ENCODE data around the gene NRP2. TPM values are rescaled to one million over a fixed set of nuclear protein-coding genes. Genes with fewer than 3 reads are reported as not detected.

The NRP2 gene
- total and polyA plus RNA-seq, 10 donors, result 3.1 to 49.9 (median 26.2) TPM

DNA sequence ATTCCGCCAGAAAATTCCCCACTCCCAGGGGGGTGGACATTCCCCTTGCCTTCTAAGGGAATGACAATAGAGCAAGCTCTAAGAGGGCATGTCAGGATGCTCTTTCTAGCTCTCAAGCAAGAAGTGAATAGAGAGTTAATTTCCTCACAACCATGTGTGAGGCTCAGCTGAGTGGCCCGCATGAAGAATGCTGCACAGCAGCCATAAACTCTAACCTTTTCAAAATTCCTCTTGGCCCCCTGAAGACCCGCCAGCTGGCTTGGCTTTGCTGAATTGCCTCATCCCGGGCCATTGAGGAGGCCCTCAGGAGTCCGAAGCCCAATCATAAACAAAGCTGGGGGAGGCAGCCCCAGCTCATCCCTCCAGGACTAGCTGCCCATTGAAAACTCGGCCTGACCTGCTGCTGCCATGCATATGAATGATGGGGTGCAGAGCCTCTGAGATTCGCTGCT, 38.2 kb downstream of the NRP2 start:
- no peak overlapping the region for H3K27ac ChIP-seq
- no peaks in the 10 kb centered on the region for H3K9me3 ChIP-seq
- no peak for DNase-seq
- no peaks in the 10 kb centered on the region for H3K27me3 ChIP-seq (replicated peaks in 1 of 7)
- H3K36me3 ChIP-seq, result peaks cover 0 to 14% (median 0%) of the 10 kb centered on the region in 6 donors
- TF ChIP-seq POLR2A (IDR thresholded peaks at IDR 0.05), result no peak
- WGBS, 5 donors, result 63 to 80% (median 73%) methylated on average over 7 of the region's 7 CpGs
- intact Hi-C loops (cut with DNase I; ENCODE audit: low total_unique reads), result no loop called here
- peaks cover 0 to 36% (median 2%) of the 10 kb centered on the region in 6 donors for H3K4me1 ChIP-seq
- no peak overlapping the region for H3K4me3 ChIP-seq

DNA sequence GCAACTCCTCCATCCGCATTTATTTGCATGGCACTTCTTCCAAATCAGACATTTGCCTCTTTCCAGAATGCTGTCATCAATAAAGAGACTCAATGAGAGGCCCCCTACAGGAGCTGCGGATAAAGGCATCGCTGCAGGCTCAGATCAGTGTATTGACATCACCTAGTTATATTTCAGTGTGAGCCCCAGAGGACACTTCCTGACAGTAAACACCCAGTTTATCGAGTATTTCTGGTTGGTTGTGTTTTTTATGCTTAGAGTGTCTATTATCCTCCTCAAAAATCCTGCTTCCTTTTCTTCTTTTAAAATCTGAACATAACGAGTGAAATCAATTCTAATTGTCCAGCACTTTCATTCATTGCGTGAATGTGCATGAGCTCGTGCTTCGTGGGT, 38.8 kb downstream of the NRP2 start:
- Histone ChIP-seq H3K27ac (no peak overlapping the region), H3K36me3 (peaks cover 0 to 20% (median 2%) of the 10 kb centered on the region in 6 donors), H3K4me1 (peaks cover 0 to 34% (median 2%) of the 10 kb centered on the region in 6 donors), H3K27me3 (replicated peaks in 1 of 7) (no peaks in the 10 kb centered on the region), H3K9me3 (no peaks in the 10 kb centered on the region), H3K4me3 (no peak overlapping the region)
- intact Hi-C loops (cut with DNase I; ENCODE audit: low total_unique reads), result no loop called here
- DNase-seq, result no peak
- WGBS, 5 donors, result 84 to 93% (median 91%) methylated on average over 8 of the region's 8 CpGs
- TF ChIP-seq POLR2A (IDR thresholded peaks at IDR 0.05), result no peak
- TF ChIP-seq, protein P1, sequence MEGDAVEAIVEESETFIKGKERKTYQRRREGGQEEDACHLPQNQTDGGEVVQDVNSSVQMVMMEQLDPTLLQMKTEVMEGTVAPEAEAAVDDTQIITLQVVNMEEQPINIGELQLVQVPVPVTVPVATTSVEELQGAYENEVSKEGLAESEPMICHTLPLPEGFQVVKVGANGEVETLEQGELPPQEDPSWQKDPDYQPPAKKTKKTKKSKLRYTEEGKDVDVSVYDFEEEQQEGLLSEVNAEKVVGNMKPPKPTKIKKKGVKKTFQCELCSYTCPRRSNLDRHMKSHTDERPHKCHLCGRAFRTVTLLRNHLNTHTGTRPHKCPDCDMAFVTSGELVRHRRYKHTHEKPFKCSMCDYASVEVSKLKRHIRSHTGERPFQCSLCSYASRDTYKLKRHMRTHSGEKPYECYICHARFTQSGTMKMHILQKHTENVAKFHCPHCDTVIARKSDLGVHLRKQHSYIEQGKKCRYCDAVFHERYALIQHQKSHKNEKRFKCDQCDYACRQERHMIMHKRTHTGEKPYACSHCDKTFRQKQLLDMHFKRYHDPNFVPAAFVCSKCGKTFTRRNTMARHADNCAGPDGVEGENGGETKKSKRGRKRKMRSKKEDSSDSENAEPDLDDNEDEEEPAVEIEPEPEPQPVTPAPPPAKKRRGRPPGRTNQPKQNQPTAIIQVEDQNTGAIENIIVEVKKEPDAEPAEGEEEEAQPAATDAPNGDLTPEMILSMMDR (IDR thresholded peaks at IDR 0.05 in 8 of 11, conservative IDR thresholded peaks at IDR 0.05 in 3 of 11), result peak in 1 of 11 experiments; percentile 15

DNA sequence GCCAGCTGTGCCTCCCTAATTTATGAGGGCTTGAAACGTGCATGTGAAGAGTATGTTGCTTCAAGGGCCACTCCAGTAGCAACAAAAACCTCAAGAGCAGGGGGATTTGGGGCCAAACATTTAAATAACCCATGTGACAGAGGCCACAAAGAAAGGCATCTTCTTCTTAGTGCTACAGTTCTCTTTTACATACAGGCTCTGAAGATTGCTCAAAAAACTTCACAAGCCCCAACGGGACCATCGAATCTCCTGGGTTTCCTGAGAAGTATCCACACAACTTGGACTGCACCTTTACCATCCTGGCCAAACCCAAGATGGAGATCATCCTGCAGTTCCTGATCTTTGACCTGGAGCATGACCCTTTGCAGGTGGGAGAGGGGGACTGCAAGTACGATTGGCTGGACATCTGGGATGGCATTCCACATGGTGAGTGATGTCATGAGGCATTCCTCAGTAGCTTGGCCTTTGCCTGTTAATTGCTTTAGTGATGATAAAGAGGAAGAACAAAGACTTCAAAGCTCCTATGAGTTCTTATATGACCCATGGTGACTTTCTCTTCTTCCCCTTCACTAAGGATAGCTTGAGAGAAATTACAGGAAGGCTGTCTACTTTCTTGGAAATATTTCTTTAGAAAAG, 40.1 kb downstream of the NRP2 start:
- no peak for DNase-seq
- Histone ChIP-seq H3K36me3 (peaks cover 0 to 34% (median 11%) of the 10 kb centered on the region in 6 donors), H3K27ac (no peak overlapping the region), H3K27me3 (replicated peaks in 1 of 7) (no peaks in the 10 kb centered on the region), H3K4me3 (no peak overlapping the region), H3K4me1 (peaks cover 0 to 32% (median 2%) of the 10 kb centered on the region in 6 donors), H3K9me3 (no peaks in the 10 kb centered on the region)
- 60 to 77% (median 64%) methylated on average over 4 of the region's 4 CpGs for WGBS, 5 donors
- TF ChIP-seq POLR2A (IDR thresholded peaks at IDR 0.05), result no peak
- TF ChIP-seq POLR2AphosphoS5 (IDR thresholded peaks at IDR 0.05), result no peak
- intact Hi-C loops (cut with DNase I; ENCODE audit: low total_unique reads), result no loop called here

- WGBS, 5 donors, result 85 to 97% (median 92%) methylated on average over 2 of the region's 2 CpGs
- no peaks in the 10 kb centered on the region for H3K27me3 ChIP-seq (replicated peaks in 1 of 7)
- no peaks in the 10 kb centered on the region for H3K9me3 ChIP-seq
- no peak for DNase-seq
- intact Hi-C loops (cut with DNase I; ENCODE audit: low total_unique reads), result no loop called here
- no peak overlapping the region for H3K4me3 ChIP-seq
- H3K27ac ChIP-seq, result no peak overlapping the region
- peaks cover 0 to 26% (median 2%) of the 10 kb centered on the region in 6 donors for H3K4me1 ChIP-seq
- H3K36me3 ChIP-seq, result peaks cover 0 to 41% (median 14%) of the 10 kb centered on the region in 6 donors
- TF ChIP-seq, protein P1 (IDR thresholded peaks at IDR 0.05 in 8 of 11, conservative IDR thresholded peaks at IDR 0.05 in 3 of 11), result no peak
- TF ChIP-seq POLR2AphosphoS5 (IDR thresholded peaks at IDR 0.05) (no peak), POLR2A (IDR thresholded peaks at IDR 0.05) (no peak)
Observed at GRCh38 chr2:205723179-205723578, 40.9 kb downstream of the NRP2 start.

DNA sequence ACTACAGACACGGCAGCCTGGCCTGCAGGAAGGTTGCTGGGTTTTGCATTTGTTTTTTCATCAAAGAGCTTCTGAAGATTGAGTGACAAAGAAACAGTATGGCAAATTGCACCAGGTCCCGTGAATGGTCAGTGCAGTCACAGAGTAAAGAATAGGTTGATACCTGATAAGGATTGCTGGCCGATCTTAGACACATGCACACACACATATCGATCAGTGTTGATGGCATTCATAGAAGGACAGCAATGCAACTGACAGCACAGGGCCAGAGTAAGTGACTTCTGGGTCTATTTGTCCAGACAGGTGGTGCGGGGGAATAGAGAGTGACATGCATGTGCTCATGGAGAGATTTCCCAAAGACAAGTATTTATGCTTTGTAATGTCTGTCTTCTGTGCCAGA, 42.8 kb downstream of the NRP2 start:
- Histone ChIP-seq H3K9me3 (no peaks in the 10 kb centered on the region), H3K4me3 (no peak overlapping the region), H3K27me3 (replicated peaks in 1 of 7) (no peaks in the 10 kb centered on the region), H3K4me1 (peaks cover 0 to 26% (median 2%) of the 10 kb centered on the region in 6 donors), H3K36me3 (peaks cover 0 to 55% (median 14%) of the 10 kb centered on the region in 6 donors), H3K27ac (no peak overlapping the region)
- 93 to 96% (median 95%) methylated on average over 5 of the region's 5 CpGs for whole genome bisulfite sequencing, 5 donors
- no peak for DNase-seq
- intact Hi-C loops (cut with DNase I; ENCODE audit: low total_unique reads), result no loop called here
- TF ChIP-seq POLR2A (IDR thresholded peaks at IDR 0.05), result no peak
- TF ChIP-seq, protein P1 (IDR thresholded peaks at IDR 0.05 in 8 of 11, conservative IDR thresholded peaks at IDR 0.05 in 3 of 11), result no peak
- TF ChIP-seq POLR2AphosphoS5 (IDR thresholded peaks at IDR 0.05), result no peak
